Retinal pigment epithelial cell (primary cell): ENCODE results near the gene GFM1.
"Not testable (repeated sequence)": the region's sequence is repeated elsewhere in the genome, so short reads cannot be mapped to it uniquely, and the experiment has no call there.

Experiments used
- DNase-seq: peaks from one replicate; pipeline ENCODE4 v3.0.0-alpha.2; 2010; ENCODE audit warnings: low read depth
- H3K4me3 ChIP-seq: 2 replicates; pipeline ENCODE4 v1.5.1; 2011; ENCODE audit warnings: mild to moderate bottlenecking, low read length, control low read depth, moderate library complexity
- CTCF ChIP-seq: conservative IDR thresholded peaks from 2 replicates; pipeline ENCODE4 v1.5.1; 2011; ENCODE audit warnings: low read depth, low read length, control low read depth, inconsistent platforms

Gene GFM1

GRCh38 chr3:158678687-158679086 lies 34.4 kb downstream of the GFM1 start:
- no peak for TF ChIP-seq CTCF
- no peak overlapping the region for H3K4me3 ChIP-seq
- no peak for DNase-seq

- DNase-seq = no peak
- TF ChIP-seq CTCF = no peak
- H3K4me3 ChIP-seq = no peak overlapping the region
Measured at GRCh38 chr3:158679547-158680000, 35.2 kb downstream of the GFM1 start.

GRCh38 chr3:158680861-158681260 lies 36.5 kb downstream of the GFM1 start:
- H3K4me3 ChIP-seq = no peak overlapping the region
- no peak for TF ChIP-seq CTCF
- DNase-seq = no peak

GRCh38 chr3:158683230-158683962 lies 39.1 kb downstream of the GFM1 start:
- DNase-seq = no peak
- no peak overlapping the region for H3K4me3 ChIP-seq
- no peak for TF ChIP-seq CTCF

- DNase-seq = no peak
- no peak overlapping the region for H3K4me3 ChIP-seq
- no peak for TF ChIP-seq CTCF
Measured at GRCh38 chr3:158685159-158685558, 40.8 kb downstream of the GFM1 start.

GRCh38 chr3:158693866-158694456 lies 49.6 kb downstream of the GFM1 start:
- DNase-seq, H3K4me3 ChIP-seq: not testable (repeated sequence)

- H3K4me3 ChIP-seq = no peak overlapping the region
- TF ChIP-seq CTCF = no peak
- DNase-seq = no peak
Measured at GRCh38 chr3:158696618-158697017, 52.3 kb downstream of the GFM1 start.
